Measurements from ENCODE around the gene HOXB1. TPM values are rescaled to one million over a fixed set of nuclear protein-coding genes. Genes with fewer than 3 reads are reported as not detected.

HOXB1 gene
- polyA plus RNA-seq, 1 of the 3 experiments (the other 2 are of a cell fraction), result not detected

DNA sequence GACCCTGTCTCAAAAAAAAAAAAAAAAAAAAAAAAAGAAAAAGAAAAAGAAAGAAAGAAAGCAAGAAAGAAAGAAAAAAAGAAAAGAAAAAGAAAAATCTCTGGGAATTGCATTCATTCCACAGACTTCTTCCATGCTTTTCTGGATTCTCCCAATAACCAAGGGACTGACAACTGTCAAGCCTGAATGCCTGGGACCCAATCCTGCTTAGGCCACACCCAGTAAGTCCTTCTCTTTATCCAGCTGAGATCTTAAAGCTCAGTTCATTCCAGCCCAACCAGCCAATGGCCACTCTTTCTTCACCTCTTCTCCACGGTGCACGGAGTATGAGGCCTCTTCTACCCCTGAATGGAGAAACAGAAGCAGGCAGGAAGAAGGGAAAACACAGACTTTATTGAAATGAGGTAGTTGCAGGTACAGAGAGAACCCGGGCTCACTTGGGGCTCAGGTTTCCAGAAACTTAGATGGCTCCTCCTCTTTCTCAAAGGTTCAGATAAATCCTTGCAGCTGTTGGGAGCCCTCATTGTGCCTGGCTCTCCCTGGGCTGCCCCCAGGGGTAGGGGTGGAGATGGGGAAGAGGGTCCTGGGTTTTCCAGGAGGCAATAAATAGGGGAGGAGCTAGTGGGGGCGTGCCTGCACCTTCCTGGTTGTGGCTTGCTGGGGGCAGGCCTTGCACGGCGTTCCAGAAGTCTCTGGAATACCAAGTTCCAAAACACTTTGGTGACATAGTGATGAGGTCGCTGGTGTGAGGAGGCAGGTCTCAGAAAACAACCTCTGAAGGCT is 2.5 kb downstream of the HOXB1 start:
- no peak overlapping the region for H2AFZ ChIP-seq (ENCODE audit: low read depth)

More for the DNA sequence above, 2.5 kb downstream of the HOXB1 start:
- TF ChIP-seq, protein P1, sequence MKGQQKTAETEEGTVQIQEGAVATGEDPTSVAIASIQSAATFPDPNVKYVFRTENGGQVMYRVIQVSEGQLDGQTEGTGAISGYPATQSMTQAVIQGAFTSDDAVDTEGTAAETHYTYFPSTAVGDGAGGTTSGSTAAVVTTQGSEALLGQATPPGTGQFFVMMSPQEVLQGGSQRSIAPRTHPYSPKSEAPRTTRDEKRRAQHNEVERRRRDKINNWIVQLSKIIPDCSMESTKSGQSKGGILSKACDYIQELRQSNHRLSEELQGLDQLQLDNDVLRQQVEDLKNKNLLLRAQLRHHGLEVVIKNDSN (IDR thresholded peaks at IDR 0.05; ENCODE audit: borderline replicate concordance, low read depth), result no peak
- TF ChIP-seq, protein P2, sequence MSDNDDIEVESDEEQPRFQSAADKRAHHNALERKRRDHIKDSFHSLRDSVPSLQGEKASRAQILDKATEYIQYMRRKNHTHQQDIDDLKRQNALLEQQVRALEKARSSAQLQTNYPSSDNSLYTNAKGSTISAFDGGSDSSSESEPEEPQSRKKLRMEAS (IDR thresholded peaks at IDR 0.05; ENCODE audit: low read depth), result no peak
- TF ChIP-seq RCOR1 (IDR thresholded peaks at IDR 0.05; ENCODE audit: low read length), result no peak
- TF ChIP-seq RFX5 (IDR thresholded peaks at IDR 0.05; ENCODE audit: low read length), result no peak
- no peak for TF ChIP-seq RAD21 (IDR thresholded peaks at IDR 0.05; ENCODE audit: low read length)
- TF ChIP-seq, protein P3, sequence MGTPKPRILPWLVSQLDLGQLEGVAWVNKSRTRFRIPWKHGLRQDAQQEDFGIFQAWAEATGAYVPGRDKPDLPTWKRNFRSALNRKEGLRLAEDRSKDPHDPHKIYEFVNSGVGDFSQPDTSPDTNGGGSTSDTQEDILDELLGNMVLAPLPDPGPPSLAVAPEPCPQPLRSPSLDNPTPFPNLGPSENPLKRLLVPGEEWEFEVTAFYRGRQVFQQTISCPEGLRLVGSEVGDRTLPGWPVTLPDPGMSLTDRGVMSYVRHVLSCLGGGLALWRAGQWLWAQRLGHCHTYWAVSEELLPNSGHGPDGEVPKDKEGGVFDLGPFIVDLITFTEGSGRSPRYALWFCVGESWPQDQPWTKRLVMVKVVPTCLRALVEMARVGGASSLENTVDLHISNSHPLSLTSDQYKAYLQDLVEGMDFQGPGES (IDR thresholded peaks at IDR 0.05; ENCODE audit: low read depth, low read length), result no peak
- TF ChIP-seq, protein P4, sequence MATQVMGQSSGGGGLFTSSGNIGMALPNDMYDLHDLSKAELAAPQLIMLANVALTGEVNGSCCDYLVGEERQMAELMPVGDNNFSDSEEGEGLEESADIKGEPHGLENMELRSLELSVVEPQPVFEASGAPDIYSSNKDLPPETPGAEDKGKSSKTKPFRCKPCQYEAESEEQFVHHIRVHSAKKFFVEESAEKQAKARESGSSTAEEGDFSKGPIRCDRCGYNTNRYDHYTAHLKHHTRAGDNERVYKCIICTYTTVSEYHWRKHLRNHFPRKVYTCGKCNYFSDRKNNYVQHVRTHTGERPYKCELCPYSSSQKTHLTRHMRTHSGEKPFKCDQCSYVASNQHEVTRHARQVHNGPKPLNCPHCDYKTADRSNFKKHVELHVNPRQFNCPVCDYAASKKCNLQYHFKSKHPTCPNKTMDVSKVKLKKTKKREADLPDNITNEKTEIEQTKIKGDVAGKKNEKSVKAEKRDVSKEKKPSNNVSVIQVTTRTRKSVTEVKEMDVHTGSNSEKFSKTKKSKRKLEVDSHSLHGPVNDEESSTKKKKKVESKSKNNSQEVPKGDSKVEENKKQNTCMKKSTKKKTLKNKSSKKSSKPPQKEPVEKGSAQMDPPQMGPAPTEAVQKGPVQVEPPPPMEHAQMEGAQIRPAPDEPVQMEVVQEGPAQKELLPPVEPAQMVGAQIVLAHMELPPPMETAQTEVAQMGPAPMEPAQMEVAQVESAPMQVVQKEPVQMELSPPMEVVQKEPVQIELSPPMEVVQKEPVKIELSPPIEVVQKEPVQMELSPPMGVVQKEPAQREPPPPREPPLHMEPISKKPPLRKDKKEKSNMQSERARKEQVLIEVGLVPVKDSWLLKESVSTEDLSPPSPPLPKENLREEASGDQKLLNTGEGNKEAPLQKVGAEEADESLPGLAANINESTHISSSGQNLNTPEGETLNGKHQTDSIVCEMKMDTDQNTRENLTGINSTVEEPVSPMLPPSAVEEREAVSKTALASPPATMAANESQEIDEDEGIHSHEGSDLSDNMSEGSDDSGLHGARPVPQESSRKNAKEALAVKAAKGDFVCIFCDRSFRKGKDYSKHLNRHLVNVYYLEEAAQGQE (IDR thresholded peaks at IDR 0.05; ENCODE audit: low read depth, low read length), result no peak
- TF ChIP-seq, protein P5, sequence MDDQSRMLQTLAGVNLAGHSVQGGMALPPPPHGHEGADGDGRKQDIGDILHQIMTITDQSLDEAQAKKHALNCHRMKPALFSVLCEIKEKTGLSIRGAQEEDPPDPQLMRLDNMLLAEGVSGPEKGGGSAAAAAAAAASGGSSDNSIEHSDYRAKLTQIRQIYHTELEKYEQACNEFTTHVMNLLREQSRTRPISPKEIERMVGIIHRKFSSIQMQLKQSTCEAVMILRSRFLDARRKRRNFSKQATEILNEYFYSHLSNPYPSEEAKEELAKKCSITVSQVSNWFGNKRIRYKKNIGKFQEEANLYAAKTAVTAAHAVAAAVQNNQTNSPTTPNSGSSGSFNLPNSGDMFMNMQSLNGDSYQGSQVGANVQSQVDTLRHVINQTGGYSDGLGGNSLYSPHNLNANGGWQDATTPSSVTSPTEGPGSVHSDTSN (IDR thresholded peaks at IDR 0.05), result no peak
- TF ChIP-seq FOSL2 (IDR thresholded peaks at IDR 0.05; ENCODE audit: borderline replicate concordance, low read depth), result no peak
- no peak for TF ChIP-seq CHD2 (IDR thresholded peaks at IDR 0.05; ENCODE audit: low read length, partially characterized antibody)
- no peak for TF ChIP-seq RXRA (IDR thresholded peaks at IDR 0.05; ENCODE audit: borderline replicate concordance, low read depth)
- no peak for TF ChIP-seq JUND (IDR thresholded peaks at IDR 0.05)
- TF ChIP-seq NRF1 (IDR thresholded peaks at IDR 0.05; ENCODE audit: low read depth, low read length), result no peak
- TF ChIP-seq FOXJ3 (CRISPR knock-in tag; IDR thresholded peaks at IDR 0.05), result no peak
- TF ChIP-seq MXI1 (IDR thresholded peaks at IDR 0.05; ENCODE audit: low read depth, low read length), result no peak
- Histone ChIP-seq H3K36me3 (replicated peaks in 1 of 2; ENCODE audit: control insufficient read depth in 1 of 2, insufficient read depth in 2 of 2, low read length in 1 of 2) (no peaks in the 10 kb centered on the region), H4K20me1 (ENCODE audit: insufficient read depth) (no peaks in the 10 kb centered on the region), H3K79me2 (ENCODE audit: insufficient read depth) (no peaks in the 10 kb centered on the region), H3K9me2 (no peaks in the 10 kb centered on the region), H3K4me3 (ENCODE audit: low read depth in 2 of 2, low read length in 1 of 2) (no peak overlapping the region), H3K27ac (ENCODE audit: low read depth in 2 of 2, low read length in 1 of 2) (no peak overlapping the region), H3K27me3 (ENCODE audit: insufficient read depth) (peaks cover 98% of the 10 kb centered on the region), H3K4me1 (ENCODE audit: control insufficient read depth in 1 of 2, insufficient read depth in 2 of 2, low read depth in 1 of 2, low read length in 1 of 2) (no peaks in the 10 kb centered on the region), H3K9ac (no peak overlapping the region), H3F3A (replicated peaks; ENCODE audit: insufficient read depth) (no peaks in the 10 kb centered on the region), H3K9me3 (no peaks in the 10 kb centered on the region), H3K4me2 (no peak overlapping the region)
- ChIA-PET CTCF (interaction anchor here (1.0 to 1.4 kb wide), 2 partner anchors 13 to 60 kb away, joined by 3 to 4 read pairs; no protein-coding TSS in a partner anchor), POLR2A (no interaction called here)
- 13% methylated on average over 7 of the region's 7 CpGs for WGBS (ENCODE audit: low lambda C conversion rate)
- DNase-seq, result no peak

Measured in SK-N-SH (cell line).